Endothelial cell (in vitro differentiated cells): Measurements from ENCODE around the gene CLDN3. TPM values are rescaled to one million over a fixed set of nuclear protein-coding genes. Genes with fewer than 3 reads are reported as not detected.

ENCODE experiments used
- DNase-seq: peaks from one replicate; pipeline ENCODE4 v3.0.0; 2021; ENCODE audit warnings: low spot score
- H3K27ac Mint-ChIP-seq: one replicate; pipeline ENCODE4 v1.8.0; 2021; ENCODE audit warnings: mixed read lengths, inconsistent platforms; ENCODE audit not compliant: unreplicated experiment
- H3K27me3 Mint-ChIP-seq: one replicate; pipeline ENCODE4 v1.8.0; 2021; ENCODE audit warnings: mild to moderate bottlenecking, moderate library complexity, mixed read lengths, inconsistent platforms; ENCODE audit not compliant: unreplicated experiment
- H3K36me3 Mint-ChIP-seq: one replicate; pipeline ENCODE4 v1.8.0; 2021; ENCODE audit warnings: mild to moderate bottlenecking, low read depth, mixed read lengths, inconsistent platforms; ENCODE audit not compliant: unreplicated experiment
- H3K4me1 Mint-ChIP-seq: one replicate; pipeline ENCODE4 v1.8.0; 2021; ENCODE audit warnings: mild to moderate bottlenecking, mixed read lengths, inconsistent platforms; ENCODE audit not compliant: unreplicated experiment
- H3K4me3 Mint-ChIP-seq: one replicate; pipeline ENCODE4 v1.8.0; 2021; ENCODE audit warnings: mild to moderate bottlenecking, mixed read lengths, inconsistent platforms; ENCODE audit not compliant: unreplicated experiment
- H3K9me3 Mint-ChIP-seq: one replicate; pipeline ENCODE4 v1.8.0; 2021; ENCODE audit warnings: mixed read lengths, inconsistent platforms; ENCODE audit not compliant: unreplicated experiment
- CTCF ChIP-seq: fragments of 200-600 bp; sonication (generic); IDR thresholded peaks from one replicate; pipeline ENCODE4 v1.5.0; 2021; ENCODE audit warnings: antibody characterized with exemption; ENCODE audit not compliant: unreplicated experiment
- total RNA-seq: library from RNA; stranded (reverse); fragmentation: NEBNext Ultra II Directional; extraction: Animal tissue kit (Norgen Biotek cat#: 25700); gene quantifications from one replicate; pipeline ENCODE4 v1.2.1, GENCODE V29; 2021; ENCODE audit not compliant: unreplicated experiment

CLDN3 gene
- total RNA-seq, 1 donor from 2014 or later: 0.36 TPM

- Mint-ChIP-seq H3K4me3 (no peak overlapping the region), H3K4me1 (peaks cover 14% of the 10 kb centered on the region), H3K27ac (peak overlapping the region; percentile 80), H3K36me3 (no peaks in the 10 kb centered on the region), H3K9me3 (no peaks in the 10 kb centered on the region), H3K27me3 (peaks cover 12% of the 10 kb centered on the region)
- no peak for TF ChIP-seq CTCF
- peak; percentile 64 for DNase-seq
These were observed 27.1 kb downstream of the CLDN3 start for GRCh38 chr7:73742753-73743641.

GRCh38 chr7:73742338-73742752, 27.7 kb downstream of the CLDN3 start:
- Mint-ChIP-seq H3K27ac (peak overlapping the region; percentile 13), H3K4me1 (peaks cover 14% of the 10 kb centered on the region), H3K9me3 (no peaks in the 10 kb centered on the region), H3K36me3 (no peaks in the 10 kb centered on the region), H3K27me3 (peaks cover 12% of the 10 kb centered on the region), H3K4me3 (no peak overlapping the region)
- DNase-seq: no peak
- no peak for TF ChIP-seq CTCF

GRCh38 chr7:73741600-73741999, 28.5 kb downstream of the CLDN3 start:
- Mint-ChIP-seq H3K4me1 (peaks cover 14% of the 10 kb centered on the region), H3K27me3 (peaks cover 12% of the 10 kb centered on the region), H3K4me3 (no peak overlapping the region), H3K9me3 (no peaks in the 10 kb centered on the region), H3K36me3 (no peaks in the 10 kb centered on the region), H3K27ac (no peak overlapping the region)
- no peak for DNase-seq
- TF ChIP-seq CTCF: no peak

GRCh38 chr7:73740771-73741170, 29.3 kb downstream of the CLDN3 start:
- no peak for DNase-seq
- Mint-ChIP-seq H3K27ac (no peak overlapping the region), H3K4me3 (no peak overlapping the region), H3K27me3 (peaks cover 8% of the 10 kb centered on the region), H3K36me3 (no peaks in the 10 kb centered on the region), H3K9me3 (no peaks in the 10 kb centered on the region), H3K4me1 (peaks cover 14% of the 10 kb centered on the region)
- no peak for TF ChIP-seq CTCF

- H3K36me3 Mint-ChIP-seq: no peaks in the 10 kb centered on the region
- H3K9me3 Mint-ChIP-seq: no peaks in the 10 kb centered on the region
- DNase-seq: no peak
- no peak overlapping the region for H3K27ac Mint-ChIP-seq
- no peak overlapping the region for H3K4me3 Mint-ChIP-seq
- TF ChIP-seq CTCF: no peak
- peaks cover 8% of the 10 kb centered on the region for H3K27me3 Mint-ChIP-seq
- H3K4me1 Mint-ChIP-seq: peaks cover 14% of the 10 kb centered on the region
These were observed 29.9 kb downstream of the CLDN3 start for GRCh38 chr7:73740212-73740611.
